ENCODE data around the gene EEFSEC. TPM values are rescaled to one million over a fixed set of nuclear protein-coding genes. Genes with fewer than 3 reads are reported as not detected.

Gene EEFSEC
- polyA plus RNA-seq, 1 donor from 2014 or later, result 4.6 TPM

- no peak overlapping the region for H2AFZ ChIP-seq (ENCODE audit: low read depth, low read length)
- H3K79me2 ChIP-seq (replicated peaks; ENCODE audit: insufficient read depth, low read length), result no peaks in the 10 kb centered on the region
- no peaks in the 10 kb centered on the region for H3K27me3 ChIP-seq (ENCODE audit: insufficient read depth, low read depth, low read length)
- TF ChIP-seq CTCF (IDR thresholded peaks at IDR 0.05; ENCODE audit: poor library complexity, severe bottlenecking) (no peak), SMC3 (conservative IDR thresholded peaks at IDR 0.05; ENCODE audit: poor library complexity) (no peak), POLR2AphosphoS5 (IDR thresholded peaks at IDR 0.05) (no peak), EZH2 (IDR thresholded peaks at IDR 0.05; ENCODE audit: borderline replicate concordance, insufficient read depth, low read length, poor library complexity, severe bottlenecking) (no peak), MXI1 (conservative IDR thresholded peaks at IDR 0.05; ENCODE audit: poor library complexity, severe bottlenecking) (no peak), EP300 (conservative IDR thresholded peaks at IDR 0.05; ENCODE audit: poor library complexity, severe bottlenecking) (no peak), RAD21 (conservative IDR thresholded peaks at IDR 0.05) (no peak), REST (IDR thresholded peaks at IDR 0.05; ENCODE audit: borderline replicate concordance) (no peak), TAF1 (IDR thresholded peaks at IDR 0.05; ENCODE audit: low read depth) (no peak)
- H3K9ac ChIP-seq (ENCODE audit: low read length), result no peak overlapping the region
- H3K9me2 ChIP-seq (ENCODE audit: insufficient read depth, low read length), result no peaks in the 10 kb centered on the region
- H3K4me3 ChIP-seq (ENCODE audit: low read length), result no peak overlapping the region
- no peaks in the 10 kb centered on the region for H4K20me1 ChIP-seq (ENCODE audit: insufficient read depth)
- no peaks in the 10 kb centered on the region for H3K9me3 ChIP-seq (ENCODE audit: low read length)
- no peak overlapping the region for H3K27ac ChIP-seq (ENCODE audit: low read length)
- no peaks in the 10 kb centered on the region for H3F3A ChIP-seq (ENCODE audit: insufficient read depth, low read length, poor library complexity, severe bottlenecking)
- no peaks in the 10 kb centered on the region for H3K36me3 ChIP-seq (ENCODE audit: insufficient read depth, low read length)
- no peak overlapping the region for H3K4me2 ChIP-seq (ENCODE audit: low read length)
These were observed 262.7 kb downstream of the EEFSEC start for GRCh38 chr3:128415773-128416577.

GRCh38 chr3:128416578-128417211 lies 263.4 kb downstream of the EEFSEC start:
- no peaks in the 10 kb centered on the region for H4K20me1 ChIP-seq (ENCODE audit: insufficient read depth)
- H3K27me3 ChIP-seq (ENCODE audit: insufficient read depth, low read depth, low read length), result no peaks in the 10 kb centered on the region
- TF ChIP-seq POLR2AphosphoS5 (IDR thresholded peaks at IDR 0.05) (no peak), MXI1 (conservative IDR thresholded peaks at IDR 0.05; ENCODE audit: poor library complexity, severe bottlenecking) (no peak), EZH2 (IDR thresholded peaks at IDR 0.05; ENCODE audit: borderline replicate concordance, insufficient read depth, low read length, poor library complexity, severe bottlenecking) (no peak), TAF1 (IDR thresholded peaks at IDR 0.05; ENCODE audit: low read depth) (no peak), RAD21 (conservative IDR thresholded peaks at IDR 0.05) (no peak), REST (IDR thresholded peaks at IDR 0.05; ENCODE audit: borderline replicate concordance) (no peak), CTCF (IDR thresholded peaks at IDR 0.05; ENCODE audit: poor library complexity, severe bottlenecking) (no peak), SMC3 (conservative IDR thresholded peaks at IDR 0.05; ENCODE audit: poor library complexity) (no peak), EP300 (conservative IDR thresholded peaks at IDR 0.05; ENCODE audit: poor library complexity, severe bottlenecking) (no peak)
- H3K79me2 ChIP-seq (replicated peaks; ENCODE audit: insufficient read depth, low read length), result no peaks in the 10 kb centered on the region
- no peak overlapping the region for H3K4me2 ChIP-seq (ENCODE audit: low read length)
- no peak overlapping the region for H2AFZ ChIP-seq (ENCODE audit: low read depth, low read length)
- no peaks in the 10 kb centered on the region for H3K9me2 ChIP-seq (ENCODE audit: insufficient read depth, low read length)
- no peaks in the 10 kb centered on the region for H3F3A ChIP-seq (ENCODE audit: insufficient read depth, low read length, poor library complexity, severe bottlenecking)
- H3K9me3 ChIP-seq (ENCODE audit: low read length), result no peaks in the 10 kb centered on the region
- H3K4me3 ChIP-seq (ENCODE audit: low read length), result no peak overlapping the region
- H3K36me3 ChIP-seq (ENCODE audit: insufficient read depth, low read length), result no peaks in the 10 kb centered on the region
- no peak overlapping the region for H3K9ac ChIP-seq (ENCODE audit: low read length)
- H3K27ac ChIP-seq (ENCODE audit: low read length), result no peak overlapping the region

All from neural cell (in vitro differentiated cells).